Measurements from ENCODE around the gene FOXJ1. TPM values are rescaled to one million over a fixed set of nuclear protein-coding genes. Genes with fewer than 3 reads are reported as not detected.

Gene FOXJ1
- total and polyA plus RNA-seq, 2 of the 8 experiments (the other 6 are each of a cell fraction or from before 2014, with no cell fraction given): 4.7 to 5.4 TPM

- Histone ChIP-seq H3K4me2 (ENCODE audit: insufficient read depth in 1 of 2, low read depth in 2 of 2, low read length in 2 of 2) (peak overlapping the region; percentile 78 to 97), H2AK5ac (ENCODE audit: low read depth, low read length) (no peak overlapping the region; the same call in 1 of the 2 replicates), H3K4ac (replicated peaks; ENCODE audit: insufficient read length, low read depth, low read length) (peak overlapping the region; percentile 97), H2BK120ac (replicated peaks; ENCODE audit: low read depth, low read length) (no peak overlapping the region), H3K27ac (ENCODE audit: low read depth, low read length) (peak overlapping the region; percentile 78; the same call in 1 of the 2 replicates), H3K36me3 (ENCODE audit: control insufficient read depth in 2 of 4, insufficient read depth in 4 of 4, low read length in 3 of 4) (peaks cover 8 to 23% (median 12%) of the 10 kb centered on the region in 4 experiments), H2AFZ (ENCODE audit: low read length) (peak overlapping the region; percentile 63; the same call in 1 of the 2 replicates), H3K23me2 (ENCODE audit: low read depth, low read length) (peaks cover 9% of the 10 kb centered on the region; the same call in 1 of the 2 replicates), H3K23ac (ENCODE audit: insufficient read length) (no peak overlapping the region), H2BK12ac (ENCODE audit: low read depth, low read length) (0 out of 2 replicates have a peak overlapping the region, but pooled peaks have one; percentile 87), H3K27me3 (replicated peaks in 1 of 4; ENCODE audit: control insufficient read depth in 3 of 4, extremely low read depth in 1 of 4, insufficient read depth in 3 of 4, low read length in 3 of 4) (no peaks in the 10 kb centered on the region), H3K9ac (replicated peaks in 1 of 4; ENCODE audit: extremely low read depth in 1 of 4, low read depth in 3 of 4, low read length in 3 of 4) (peak overlapping the region in 3 of 4 experiments; percentile 40 to 85 (median 70); a peak in 6 of 7 replicates), H4K8ac (ENCODE audit: extremely low read depth, insufficient read depth, low read length) (peak overlapping the region; percentile 96), H4K91ac (replicated peaks; ENCODE audit: insufficient read length, low read length) (peak overlapping the region; percentile 32), H3K9me3 (ENCODE audit: insufficient read depth in 2 of 2, low read depth in 1 of 2, low read length in 1 of 2) (no peaks in the 10 kb centered on the region), H4K20me1 (replicated peaks in 1 of 2; ENCODE audit: control insufficient read depth in 1 of 2, insufficient read depth in 2 of 2, low read length in 2 of 2) (no peaks in the 10 kb centered on the region), H2BK20ac (ENCODE audit: low read length) (peak overlapping the region; percentile 66; the same call in 1 of the 2 replicates), H3K14ac (ENCODE audit: insufficient read length) (no peak overlapping the region), H2BK15ac (ENCODE audit: low read length) (peak overlapping the region; percentile 92; the same call in 1 of the 2 replicates), H3K4me1 (replicated peaks in 1 of 4; ENCODE audit: control insufficient read depth in 3 of 4, insufficient read depth in 4 of 4, low read length in 3 of 4) (peaks cover 6 to 16% (median 9%) of the 10 kb centered on the region in 4 experiments; a peak in 6 of 7 replicates), H3K18ac (ENCODE audit: extremely low read depth, low read length) (peak overlapping the region; percentile 99), H3K79me2 (ENCODE audit: control insufficient read depth in 1 of 2, insufficient read depth in 2 of 2, low read length in 2 of 2) (peaks cover 5 to 8% of the 10 kb centered on the region in 2 experiments; a peak in 3 of 4 replicates), H3K4me3 (ENCODE audit: extremely low read depth in 1 of 4, insufficient read depth in 2 of 4, low read depth in 3 of 4, low read length in 4 of 4) (peak overlapping the region; percentile 53 to 81 (median 73); a peak in 6 of 8 replicates), H2BK5ac (ENCODE audit: low read depth, low read length) (peak overlapping the region; percentile 86), H3K79me1 (ENCODE audit: low read depth, low read length) (peaks cover 8% of the 10 kb centered on the region), H4K5ac (ENCODE audit: insufficient read length, low read depth, low read length) (peak overlapping the region; percentile 59), H3K56ac (replicated peaks; ENCODE audit: insufficient read length, low read depth, low read length) (no peak overlapping the region)
- FAIRE-seq: no peak
- ChIA-PET CTCF (ENCODE audit: partially characterized antibody) (interaction anchor here (0.8 to 41.5 kb wide), 14 partner anchors 11 to 325 kb away, joined by 3 to 778 read pairs (median 4); partner anchors contain the start of genes FOXJ1 and GALR2), POLR2A (ENCODE audit: partially characterized antibody) (interaction anchor here (0.6 to 4.6 kb wide), 18 partner anchors 8 to 553 kb away, joined by 3 to 23 read pairs (median 4); partner anchors contain the start of genes CDK3, GALR2, MRPL38 and SRP68)
- TF ChIP-seq RAD21 (IDR thresholded peaks at IDR 0.05 in 1 of 2, conservative IDR thresholded peaks at IDR 0.05 in 1 of 2; ENCODE audit: low read depth in 2 of 2, low read length in 2 of 2): 0 out of 4 replicates have a peak, but pooled peaks of 1 of the 2 experiments have one; percentile 5
- no peak for TF ChIP-seq PHF8 (conservative IDR thresholded peaks at IDR 0.05; ENCODE audit: low read depth, low read length)
- DNase-seq (ENCODE audit: low read depth in 1 of 2, low spot score in 2 of 2): no peak
- WGBS, 2 experiments (ENCODE audit: extremely low coverage in 1 of 2, insufficient coverage in 1 of 2, insufficient read length in 1 of 2, insufficient replicate concordance in 2 of 2, low coverage in 1 of 2, low lambda C conversion rate in 2 of 2, missing lambda C conversion rate in 1 of 2): 86% methylated on average over 28 of the region's 29 CpGs; no CpG with 5 or more reads in 1 of the 2 experiments
Observed at GRCh38 chr17:76104140-76104895, 36.7 kb downstream of the FOXJ1 start.

Data from H1 (cell line).